GM12892 (cell line): ENCODE measurements around the gene NANOS1.
"Not testable (repeated sequence)": the region's sequence is repeated elsewhere in the genome, so short reads cannot be mapped to it uniquely, and the experiment has no call there.

Source experiments
- DNase-seq: peaks from one replicate; pipeline ENCODE4 v3.0.0; 2011; ENCODE audit not compliant: insufficient read length
- FAIRE-seq: peaks from 2 replicates; lab custom pipeline; 2011; peaks lifted over from hg19 to GRCh38; lab: Jason Lieb, UNC
- POLR2A ChIP-seq: IDR thresholded peaks from 2 replicates; pipeline ENCODE4 v1.6.1; 2011; ENCODE audit warnings: low read depth, low read length, control low read depth
- POLR2AphosphoS5 ChIP-seq: IDR thresholded peaks from 2 replicates; pipeline ENCODE4 v1.6.1; 2011; ENCODE audit warnings: low read depth, low read length, control low read depth
- TAF1 ChIP-seq: IDR thresholded peaks from 2 replicates; pipeline ENCODE4 v1.6.1; 2011; ENCODE audit warnings: low read depth, mild to moderate bottlenecking, control low read depth, low read length, borderline replicate concordance

Gene NANOS1

DNA sequence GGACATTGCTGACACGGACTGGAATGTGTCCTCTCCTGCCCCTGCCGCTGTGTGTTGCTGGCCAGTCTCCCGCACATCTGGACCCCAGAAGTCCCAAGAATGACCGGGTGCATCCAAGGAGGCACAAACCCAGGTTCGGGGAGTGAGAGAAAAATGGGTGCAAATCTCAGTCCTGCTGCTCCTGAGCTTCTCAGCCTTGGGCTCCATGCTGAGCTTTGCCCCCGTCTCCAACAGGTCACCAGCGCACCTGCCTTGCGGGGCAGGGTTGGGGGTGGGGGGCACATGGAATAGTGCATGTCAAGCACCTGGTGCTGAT, 6.0 kb upstream of the NANOS1 start:
- FAIRE-seq = no peak
- TF ChIP-seq POLR2A (no peak), TAF1 (no peak), POLR2AphosphoS5 (no peak)
- DNase-seq = no peak

DNA sequence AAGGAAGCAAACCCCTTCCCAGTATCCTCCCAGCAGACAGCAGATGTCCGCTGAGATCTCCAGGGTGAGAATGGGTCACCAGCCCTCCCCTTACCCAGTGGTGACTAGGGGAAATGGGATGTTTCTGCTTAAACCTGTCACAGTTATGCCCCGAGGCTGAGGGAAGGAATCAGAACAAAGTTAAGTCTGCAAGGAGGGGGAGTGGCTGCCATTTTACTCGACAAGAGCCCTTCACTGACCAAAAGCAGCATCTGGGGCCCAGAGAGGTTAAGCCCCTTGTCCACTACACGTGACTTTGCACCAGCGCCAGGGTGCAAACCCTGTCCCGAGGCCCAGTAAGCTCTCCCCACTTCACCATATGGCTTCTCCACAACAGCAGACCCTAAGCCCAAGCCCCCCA, 4.6 kb upstream of the NANOS1 start:
- no peak for FAIRE-seq
- no peak for DNase-seq
- TF ChIP-seq POLR2A = no peak
- no peak for TF ChIP-seq TAF1
- no peak for TF ChIP-seq POLR2AphosphoS5

DNA sequence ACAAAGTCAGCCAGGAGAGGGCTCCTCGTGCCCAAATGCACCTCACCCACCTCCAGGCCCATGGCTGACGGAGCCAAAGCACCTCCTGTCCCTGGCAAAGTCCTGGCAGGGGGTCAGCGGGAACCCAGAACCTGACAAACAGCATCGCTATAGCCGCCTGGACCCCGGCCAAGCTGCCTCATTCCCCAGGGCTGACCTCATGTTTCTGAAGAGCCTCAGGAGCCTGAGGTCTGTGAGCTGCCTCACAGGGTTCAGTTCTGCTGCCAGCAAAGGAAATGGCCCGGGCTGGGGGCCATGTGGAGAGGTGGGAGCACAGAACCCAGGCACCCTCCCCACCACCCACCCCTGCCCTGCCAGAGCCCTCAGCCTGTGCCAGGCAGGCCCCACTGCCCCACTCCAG, 4.2 kb upstream of the NANOS1 start:
- FAIRE-seq (no peak), DNase-seq (no peak)
- TF ChIP-seq TAF1 = no peak
- no peak for TF ChIP-seq POLR2AphosphoS5
- no peak for TF ChIP-seq POLR2A

DNA sequence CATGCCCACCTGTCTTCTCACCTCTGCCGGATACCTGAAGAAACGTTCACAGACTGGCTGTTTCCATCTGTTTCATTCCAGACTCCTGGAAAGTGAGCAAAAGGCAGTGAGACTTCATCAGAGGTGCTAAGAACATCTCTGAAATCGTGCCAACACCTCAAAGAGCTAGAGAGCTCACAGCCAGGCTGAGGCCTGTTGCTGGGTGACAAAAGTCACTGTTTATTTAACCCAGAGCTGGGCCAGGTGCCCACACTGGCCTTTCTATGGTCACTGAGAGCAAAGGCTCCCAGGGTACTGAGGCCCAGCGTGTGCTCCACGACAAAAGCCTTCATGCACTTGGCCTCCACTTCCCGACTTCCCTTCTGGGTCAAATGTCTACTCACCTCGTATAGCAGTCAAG, 3.7 kb upstream of the NANOS1 start:
- no peak for DNase-seq
- no peak for FAIRE-seq
- no peak for TF ChIP-seq POLR2AphosphoS5
- TF ChIP-seq POLR2A = no peak
- no peak for TF ChIP-seq TAF1

DNA sequence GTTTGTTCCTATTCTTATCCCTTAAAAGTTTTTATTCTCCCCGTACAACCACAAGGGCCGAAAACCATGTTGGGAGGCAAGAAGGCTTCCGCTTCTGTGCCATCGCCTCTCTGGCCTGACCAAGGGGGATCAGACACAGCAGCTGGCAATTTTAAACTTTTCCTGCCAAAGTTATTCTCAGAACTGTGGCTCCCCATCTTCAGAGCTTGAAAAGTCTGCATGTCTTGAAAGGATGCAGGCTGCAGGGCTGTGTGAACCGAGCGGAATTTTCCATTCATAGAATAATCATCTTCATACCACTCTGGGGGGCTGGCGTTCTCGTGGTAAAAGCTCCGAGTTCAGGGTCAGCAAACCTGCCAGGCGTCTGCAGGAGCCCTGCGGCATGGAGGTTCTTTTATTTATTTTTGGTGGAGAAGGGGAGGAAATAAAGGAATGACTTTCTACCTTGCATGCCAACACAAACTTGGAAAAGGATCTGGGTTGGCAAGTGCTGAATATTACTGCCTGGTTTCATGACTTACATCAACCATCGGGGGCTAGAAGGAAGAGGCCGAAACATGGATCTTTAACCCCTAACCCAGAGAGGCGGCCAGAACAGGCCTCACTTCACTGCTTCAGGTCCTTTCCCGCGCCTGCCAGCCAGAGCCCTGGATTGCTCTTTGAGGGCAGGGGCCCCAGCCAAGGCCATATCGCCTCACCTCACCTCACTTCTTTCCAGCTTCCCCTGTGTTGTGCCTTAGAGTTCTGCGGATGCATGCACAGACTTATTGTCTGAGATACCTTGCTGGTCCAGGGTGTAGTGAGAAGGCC, 3.0 kb upstream of the NANOS1 start:
- DNase-seq = no peak
- TF ChIP-seq TAF1 (no peak), POLR2A (no peak), POLR2AphosphoS5 (no peak)
- FAIRE-seq = no peak

DNA sequence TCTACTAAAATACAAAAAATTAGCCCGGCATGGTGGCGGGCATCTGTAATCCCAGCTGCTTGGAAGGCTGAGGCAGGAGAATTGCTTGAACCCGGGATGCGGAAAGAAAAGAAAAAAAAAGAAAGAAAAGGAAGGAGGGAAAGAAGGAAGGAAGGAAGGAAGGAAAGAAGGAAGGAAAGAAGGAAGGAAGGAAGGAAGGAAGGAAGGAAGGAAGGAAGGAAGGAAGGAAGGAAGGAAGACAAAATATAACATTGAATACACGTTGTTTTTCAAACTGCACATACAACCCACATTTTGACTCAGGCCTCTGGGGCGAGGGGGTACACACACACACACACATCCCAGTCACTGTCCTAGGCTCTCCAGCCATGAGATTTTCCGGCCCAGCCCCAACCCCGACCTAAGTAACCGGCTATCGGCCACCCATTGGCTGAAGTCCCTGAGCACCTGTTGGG, 1.0 kb upstream of the NANOS1 start:
- not testable (repeated sequence) for FAIRE-seq, DNase-seq

DNA sequence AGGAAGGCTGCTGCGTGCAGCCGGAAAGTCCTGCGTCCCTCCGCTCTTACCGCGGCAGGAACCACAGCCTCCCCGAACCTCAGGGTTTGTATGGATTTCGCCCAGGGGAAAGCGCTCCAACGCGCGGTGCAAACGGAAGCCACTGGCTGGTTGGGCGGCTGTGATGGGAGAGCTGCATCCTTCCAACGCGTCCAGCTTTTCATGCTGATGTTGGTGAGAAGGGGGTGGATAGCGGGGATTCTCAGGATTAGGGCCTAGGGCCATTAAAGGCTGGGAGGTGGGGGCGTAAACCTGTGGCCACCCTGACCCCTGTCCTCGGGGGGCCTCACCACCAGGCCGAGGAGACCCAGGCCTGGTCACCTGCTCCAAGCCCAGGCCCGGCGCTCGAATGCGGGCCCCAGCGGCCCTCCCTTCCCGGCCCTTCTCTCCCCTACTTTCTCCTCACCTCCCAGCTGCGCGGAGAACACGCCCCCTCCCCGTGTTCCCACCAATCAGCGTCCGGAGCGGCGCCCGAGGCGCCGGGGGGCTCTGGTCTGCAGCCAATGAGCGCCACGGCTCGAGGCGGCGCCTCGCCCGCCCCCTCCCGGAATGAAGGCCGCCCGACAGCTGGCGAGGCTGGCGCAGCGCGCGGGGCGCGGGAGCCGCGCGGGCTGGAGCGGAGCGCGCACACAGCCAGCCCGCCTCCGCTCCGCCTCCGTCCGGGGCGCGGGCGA, 458 bp upstream of the NANOS1 start:
- FAIRE-seq (peak; percentile 90), DNase-seq (peak; percentile 93)
- no peak for TF ChIP-seq POLR2A
- TF ChIP-seq TAF1 = no peak
- no peak for TF ChIP-seq POLR2AphosphoS5

DNA sequence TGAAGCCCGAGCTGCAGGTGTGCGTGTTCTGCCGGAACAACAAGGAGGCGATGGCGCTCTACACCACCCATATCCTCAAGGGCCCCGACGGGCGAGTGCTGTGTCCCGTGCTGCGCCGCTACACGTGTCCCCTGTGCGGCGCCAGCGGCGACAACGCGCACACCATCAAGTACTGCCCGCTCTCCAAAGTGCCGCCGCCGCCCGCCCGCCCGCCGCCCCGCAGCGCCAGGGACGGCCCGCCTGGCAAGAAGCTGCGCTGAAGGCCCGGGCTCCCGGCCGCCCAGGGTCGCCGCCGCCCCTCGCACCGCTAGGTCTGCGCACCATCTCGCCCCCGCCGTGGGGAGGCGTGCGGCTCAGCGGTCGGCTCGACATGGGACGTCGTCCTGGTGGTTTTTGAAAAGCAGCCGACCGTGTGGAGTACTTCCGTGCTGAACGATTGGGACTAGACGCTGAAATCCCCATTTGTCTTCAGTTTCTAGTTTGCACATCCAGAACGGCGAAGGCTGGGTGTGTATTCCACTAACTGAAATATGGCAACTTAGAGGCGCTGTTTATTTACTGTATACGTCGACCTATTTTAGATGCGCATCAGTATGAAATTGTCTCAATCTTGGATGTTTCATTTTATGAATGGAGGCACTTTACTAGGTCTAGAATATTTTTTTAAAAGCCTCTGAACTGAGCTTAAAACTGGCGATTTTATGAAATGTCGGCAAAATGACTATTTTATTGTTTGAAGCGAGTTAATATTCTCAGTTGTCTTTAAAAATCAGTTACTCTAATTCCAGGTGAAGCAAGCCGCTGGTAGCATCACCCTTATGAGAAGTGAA, 1.1 kb downstream of the NANOS1 start:
- FAIRE-seq (peak; percentile 98), DNase-seq (peak; percentile 57)
- TF ChIP-seq POLR2A (no peak), TAF1 (no peak), POLR2AphosphoS5 (0 out of 2 replicates have a peak, but pooled peaks have one; percentile 38)

DNA sequence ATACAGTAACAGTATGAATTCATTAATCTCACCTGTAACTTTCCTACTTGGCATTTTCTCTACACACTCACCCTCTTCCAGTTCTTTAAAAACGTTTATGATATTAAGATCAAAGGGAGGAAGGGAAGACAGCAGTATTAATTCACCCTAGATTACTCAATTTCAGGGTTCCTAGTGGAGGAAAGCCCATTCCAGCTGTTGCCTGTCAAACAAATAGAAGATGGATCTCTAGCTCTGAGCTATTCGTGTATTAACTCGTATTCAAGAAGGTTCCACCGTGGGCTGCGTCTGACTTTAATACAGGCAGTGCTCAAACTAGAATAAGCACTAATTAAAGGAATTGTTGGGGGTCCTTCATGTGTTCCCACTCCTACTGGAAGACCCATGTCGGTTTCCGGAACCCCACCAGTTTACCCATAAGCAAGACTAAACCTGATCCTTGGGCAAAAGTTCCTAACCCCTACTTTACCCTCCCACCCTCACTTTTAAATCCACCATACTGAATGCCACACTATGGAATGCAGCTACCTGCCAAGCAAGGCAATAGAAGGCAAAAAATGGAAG, 2.1 kb downstream of the NANOS1 start:
- FAIRE-seq (no peak), DNase-seq (no peak)
- TF ChIP-seq POLR2A (no peak), POLR2AphosphoS5 (no peak), TAF1 (no peak)

DNA sequence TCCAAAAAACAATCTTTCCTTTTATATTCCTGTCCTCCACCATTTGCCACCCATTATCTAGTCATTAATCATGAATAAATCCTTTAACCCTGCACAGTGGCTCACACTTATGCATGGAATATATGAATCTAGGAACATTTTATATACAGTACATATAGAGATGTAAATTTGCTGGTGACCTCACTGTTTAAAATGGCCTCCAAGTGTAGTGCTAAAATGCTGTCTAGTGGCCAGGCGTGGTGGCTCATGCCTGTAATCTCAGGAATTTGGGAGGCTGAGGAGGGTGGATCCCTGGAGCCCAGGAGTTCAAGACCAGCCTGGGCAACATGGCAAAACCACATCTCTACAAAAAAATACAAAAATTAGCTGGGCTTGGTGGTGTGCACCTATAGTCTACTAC, 9.6 kb downstream of the NANOS1 start:
- no peak for TF ChIP-seq TAF1
- no peak for TF ChIP-seq POLR2A
- no peak for TF ChIP-seq POLR2AphosphoS5
- DNase-seq (no peak), FAIRE-seq (no peak)

DNA sequence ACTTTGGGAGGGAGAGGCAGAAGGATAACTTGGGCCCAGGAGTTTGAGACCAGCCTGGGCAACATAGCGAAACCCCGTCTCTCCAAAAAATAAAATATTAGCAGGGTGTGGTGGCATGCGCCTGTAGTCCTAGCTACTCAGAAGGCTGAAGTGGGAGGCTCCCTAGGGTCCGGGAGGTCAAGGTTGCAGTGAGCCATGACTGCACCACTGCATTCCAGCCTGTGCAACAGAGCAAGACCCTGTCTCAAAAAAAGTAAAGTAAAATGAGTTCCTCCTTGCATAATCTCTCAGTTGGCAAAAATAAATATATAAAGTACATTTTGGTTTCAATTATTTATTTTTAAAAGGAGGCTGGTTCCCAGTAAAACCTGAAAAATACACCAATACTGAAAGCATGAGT, 11.8 kb downstream of the NANOS1 start:
- no peak for DNase-seq
- no peak for TF ChIP-seq POLR2A
- no peak for TF ChIP-seq POLR2AphosphoS5
- no peak for TF ChIP-seq TAF1
- no peak for FAIRE-seq
